ENCODE results near the gene DAP3.
"Not testable (repeated sequence)": the region's sequence is repeated elsewhere in the genome, so short reads cannot be mapped to it uniquely, and the experiment has no call there.

The DAP3 gene

DNA sequence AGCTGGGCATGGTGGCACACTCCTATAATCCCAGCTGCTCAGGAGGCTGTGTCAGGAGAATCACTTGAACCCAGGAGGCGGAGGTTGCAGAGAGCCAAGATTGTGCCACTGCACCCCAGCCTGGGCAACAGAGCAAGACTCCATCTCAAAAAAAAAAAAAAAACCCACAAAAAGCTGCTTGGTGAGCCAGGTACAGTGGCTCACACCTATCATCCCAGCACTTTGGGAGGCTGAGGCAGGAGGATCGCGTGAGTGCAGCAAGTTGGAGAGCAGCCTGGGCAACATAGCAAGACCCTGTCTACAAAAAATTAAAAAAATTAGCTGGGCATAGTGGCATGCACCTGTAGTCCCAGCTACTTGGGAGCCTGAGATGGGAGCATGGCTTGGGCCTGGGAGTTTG is 26.2 kb downstream of the DAP3 start:
- FAIRE-seq, result not testable (repeated sequence)

DNA sequence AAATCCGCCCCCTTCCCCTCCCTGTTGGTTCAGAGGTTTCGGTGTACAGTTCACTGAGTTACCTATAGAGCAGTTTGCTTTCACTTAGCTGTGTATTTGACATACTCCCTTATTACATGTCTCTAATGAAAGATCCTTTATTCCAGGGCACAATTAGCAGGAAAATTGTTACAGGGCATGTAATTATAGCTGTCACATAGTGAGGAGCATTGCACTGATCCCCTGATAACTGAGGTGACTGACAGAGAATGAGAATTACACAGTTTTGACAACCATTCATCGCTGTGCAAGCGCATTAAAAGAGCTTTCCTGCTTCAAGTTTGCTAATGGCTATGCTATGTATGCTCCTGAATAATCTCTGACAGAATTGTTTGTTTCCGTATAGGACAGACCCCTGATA is 26.9 kb downstream of the DAP3 start:
- no peak for FAIRE-seq
- DNase-seq (ENCODE audit: extremely low spot score, insufficient read length, low read depth), result no peak

More for the DNA sequence above, 26.2 kb downstream of the DAP3 start:
- DNase-seq (ENCODE audit: extremely low spot score, insufficient read length, low read depth), result not testable (repeated sequence)

DNA sequence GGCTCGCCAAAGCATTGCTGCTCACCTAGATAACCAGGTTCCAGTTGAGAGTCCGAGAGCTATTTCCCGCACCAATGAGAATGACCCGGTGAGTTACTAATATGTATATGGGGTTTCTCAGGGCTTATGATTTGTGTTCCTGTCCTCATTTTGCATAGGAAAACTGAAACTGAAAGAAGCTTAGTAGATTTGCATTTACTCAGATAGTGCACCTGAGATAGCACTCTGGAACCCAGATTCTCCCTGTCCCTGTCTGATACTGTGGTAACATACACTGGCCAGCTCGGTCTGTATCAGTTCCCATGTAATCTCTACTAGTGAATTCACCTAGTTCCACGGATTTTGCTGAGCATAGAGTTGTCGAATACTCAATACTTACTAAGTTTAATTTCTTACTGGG is 28.1 kb downstream of the DAP3 start:
- FAIRE-seq, result peak; percentile 80
- peak; percentile 23 for DNase-seq (ENCODE audit: extremely low spot score, insufficient read length, low read depth)

DNA sequence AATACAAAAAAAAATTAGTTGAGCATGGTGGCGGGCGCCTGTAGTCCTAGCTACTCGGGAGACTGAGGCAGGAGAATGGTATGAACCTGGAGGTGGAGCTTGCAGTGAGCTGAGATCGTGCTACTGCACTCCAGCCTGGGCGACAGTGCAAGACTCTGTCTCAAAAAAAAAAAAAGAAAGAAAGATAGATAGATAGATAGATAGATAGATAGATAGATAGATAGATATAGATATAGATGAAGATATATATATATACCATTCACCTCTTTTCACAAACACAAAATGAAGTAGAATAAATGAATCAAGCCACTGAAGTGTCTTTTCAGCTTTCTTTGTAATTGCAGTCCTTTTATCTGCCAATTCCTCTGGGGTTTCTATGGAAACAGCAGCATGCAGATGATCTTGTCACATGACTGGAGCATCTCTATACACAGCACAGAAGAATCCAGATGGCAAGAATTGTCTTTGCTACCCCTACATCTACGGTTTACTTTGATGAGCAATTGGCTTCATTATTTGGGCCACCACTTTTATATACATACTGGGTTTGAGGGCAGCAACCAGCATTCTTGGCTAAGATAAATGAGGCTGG is 29.7 kb downstream of the DAP3 start:
- not testable (repeated sequence) for FAIRE-seq; DNase-seq (ENCODE audit: extremely low spot score, insufficient read length, low read depth)

DNA sequence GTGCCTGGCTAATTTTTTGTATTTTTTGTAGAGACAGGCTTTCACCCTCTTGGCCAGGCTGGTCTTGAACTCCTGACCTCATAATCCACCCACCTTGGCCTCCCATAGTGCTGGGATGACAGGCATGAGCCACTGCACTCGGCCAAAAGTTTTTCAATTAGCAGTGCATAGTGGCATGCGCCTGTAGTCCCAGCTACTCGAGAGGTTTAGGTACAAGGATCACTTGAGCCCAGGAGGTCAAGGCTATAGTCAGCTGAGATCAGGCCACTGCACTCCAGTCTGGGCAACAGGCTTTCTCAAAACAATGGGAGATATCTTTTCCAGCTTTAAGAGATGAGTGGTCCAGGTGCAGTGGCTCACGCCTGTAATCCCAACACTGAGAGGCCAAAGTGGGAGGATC is 30.8 kb downstream of the DAP3 start:
- no peak for DNase-seq (ENCODE audit: extremely low spot score, insufficient read length, low read depth)
- no peak for FAIRE-seq

DNA sequence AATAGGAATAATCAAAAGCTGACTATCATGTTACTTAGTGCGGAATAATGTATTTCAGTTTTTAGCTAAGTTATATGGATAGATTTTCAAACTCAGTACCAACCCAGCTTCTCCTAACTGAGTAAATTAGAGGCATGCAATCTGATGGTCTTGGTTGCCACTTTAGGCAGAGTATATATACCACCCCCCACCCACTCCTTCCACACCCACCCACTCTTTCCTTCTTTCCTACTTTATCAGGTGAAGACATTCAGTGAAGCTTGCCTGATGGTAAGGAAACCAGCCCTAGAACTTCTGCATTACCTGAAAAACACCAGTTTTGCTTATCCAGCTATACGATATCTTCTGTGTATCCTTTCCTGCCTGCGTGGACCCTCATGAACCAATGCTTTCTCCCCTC is 36.3 kb downstream of the DAP3 start:
- no peak for DNase-seq (ENCODE audit: extremely low spot score, insufficient read length, low read depth)
- no peak for FAIRE-seq

DNA sequence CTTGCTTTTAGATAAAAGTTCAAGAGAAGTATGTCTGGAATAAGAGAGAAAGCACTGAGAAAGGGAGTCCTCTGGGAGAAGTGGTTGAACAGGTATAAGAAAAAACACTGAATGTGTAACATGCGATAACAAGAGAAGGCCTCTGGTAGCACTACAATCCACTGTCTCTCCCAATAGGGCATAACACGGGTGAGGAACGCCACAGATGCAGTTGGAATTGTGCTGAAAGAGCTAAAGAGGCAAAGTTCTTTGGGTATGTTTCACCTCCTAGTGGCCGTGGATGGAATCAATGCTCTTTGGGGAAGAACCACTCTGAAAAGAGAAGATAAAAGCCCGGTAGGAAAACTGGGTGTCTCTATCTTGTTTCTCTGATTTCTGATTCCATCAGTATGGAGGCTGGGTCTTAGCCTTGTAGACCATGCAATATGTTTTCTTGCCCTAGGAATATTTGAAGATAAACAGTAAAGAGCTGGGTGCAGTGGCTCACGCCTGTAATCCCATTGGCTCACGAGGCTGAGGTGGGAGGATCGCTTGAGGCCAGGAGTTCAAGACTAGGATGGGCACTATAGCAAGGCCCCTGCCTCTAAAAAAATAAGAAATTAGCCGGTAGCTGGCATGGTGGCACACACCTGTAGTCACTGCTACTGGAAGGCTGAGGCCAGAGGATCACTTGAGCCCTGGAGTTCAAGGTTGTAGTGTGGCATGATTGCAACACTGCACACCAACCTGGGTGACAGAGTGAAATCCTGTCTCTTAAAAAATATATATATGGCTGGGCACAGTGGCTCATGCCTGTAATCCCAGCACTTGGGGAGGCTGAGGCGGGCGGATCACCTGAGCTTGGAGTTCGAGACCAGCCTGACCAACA is 40.4 kb downstream of the DAP3 start:
- no peak for DNase-seq (ENCODE audit: extremely low spot score, insufficient read length, low read depth)
- peak; percentile 42 for FAIRE-seq

DNA sequence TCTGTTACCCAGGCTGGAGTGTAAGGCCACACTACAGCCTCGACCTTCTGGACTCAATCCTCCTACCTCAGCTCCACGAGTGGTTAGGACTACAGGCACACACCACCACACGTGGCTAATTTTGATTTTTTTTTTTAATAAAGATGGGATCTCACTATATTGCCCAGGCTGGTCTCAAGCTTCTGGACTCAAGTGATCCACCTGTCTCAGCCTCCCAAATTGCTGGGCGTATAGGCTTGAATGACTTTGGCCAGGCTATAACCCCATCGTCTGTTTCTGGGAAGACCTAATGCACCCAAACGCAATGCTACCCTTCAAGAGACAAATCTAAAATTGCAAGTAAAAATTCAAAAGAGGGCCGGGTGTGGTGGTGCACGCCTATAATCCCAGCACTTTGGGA is 52.1 kb downstream of the DAP3 start:
- DNase-seq (ENCODE audit: extremely low spot score, insufficient read length, low read depth) (no peak), FAIRE-seq (no peak)

DNA sequence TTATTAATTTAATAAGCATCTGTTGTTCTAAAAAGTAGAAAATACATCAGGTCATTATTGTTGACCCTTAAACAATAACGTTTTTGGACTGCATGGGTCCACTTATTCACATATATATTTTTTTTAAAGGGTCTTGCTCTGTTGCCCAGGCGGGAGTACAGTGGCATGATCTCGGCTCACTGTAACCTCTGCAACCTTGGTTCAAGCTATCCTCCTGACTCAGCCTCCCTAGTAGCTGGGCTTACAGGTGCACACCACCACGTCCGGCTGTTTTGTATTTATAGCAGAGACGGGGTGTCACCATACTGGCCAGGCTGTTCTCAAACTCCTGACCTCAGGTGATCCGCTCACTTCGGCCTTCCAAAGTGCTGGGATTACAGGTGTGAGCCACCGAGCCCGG is 53.0 kb downstream of the DAP3 start:
- FAIRE-seq (no peak), DNase-seq (ENCODE audit: extremely low spot score, insufficient read length, low read depth) (no peak)

DNA sequence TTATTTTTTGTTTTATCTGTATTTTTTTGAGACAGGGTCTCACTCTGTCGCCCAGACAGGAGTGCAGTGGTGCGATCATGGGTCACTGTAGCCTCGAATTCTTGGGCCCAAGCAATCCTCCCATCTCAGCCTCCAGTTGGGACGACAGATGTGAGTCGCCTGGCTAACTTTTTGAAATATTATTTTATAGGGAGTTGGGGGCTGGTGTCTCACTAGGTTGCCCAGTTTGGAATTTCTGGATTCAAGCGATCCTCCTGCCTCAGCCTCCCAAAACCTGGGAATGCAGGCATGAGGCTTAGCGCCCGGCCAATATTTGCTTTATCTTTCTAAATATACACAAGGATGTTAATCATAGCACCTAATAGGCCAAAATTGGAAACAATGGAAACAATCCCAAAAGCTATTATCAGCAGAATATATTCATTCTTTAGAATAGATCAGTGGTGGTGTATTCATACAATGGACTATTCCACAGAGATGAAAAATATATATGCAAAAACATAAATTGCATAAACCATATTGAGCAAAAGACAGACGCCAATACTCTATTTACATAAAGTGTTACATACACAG is 55.9 kb downstream of the DAP3 start:
- DNase-seq (ENCODE audit: extremely low spot score, insufficient read length, low read depth), result no peak
- FAIRE-seq, result no peak

DNA sequence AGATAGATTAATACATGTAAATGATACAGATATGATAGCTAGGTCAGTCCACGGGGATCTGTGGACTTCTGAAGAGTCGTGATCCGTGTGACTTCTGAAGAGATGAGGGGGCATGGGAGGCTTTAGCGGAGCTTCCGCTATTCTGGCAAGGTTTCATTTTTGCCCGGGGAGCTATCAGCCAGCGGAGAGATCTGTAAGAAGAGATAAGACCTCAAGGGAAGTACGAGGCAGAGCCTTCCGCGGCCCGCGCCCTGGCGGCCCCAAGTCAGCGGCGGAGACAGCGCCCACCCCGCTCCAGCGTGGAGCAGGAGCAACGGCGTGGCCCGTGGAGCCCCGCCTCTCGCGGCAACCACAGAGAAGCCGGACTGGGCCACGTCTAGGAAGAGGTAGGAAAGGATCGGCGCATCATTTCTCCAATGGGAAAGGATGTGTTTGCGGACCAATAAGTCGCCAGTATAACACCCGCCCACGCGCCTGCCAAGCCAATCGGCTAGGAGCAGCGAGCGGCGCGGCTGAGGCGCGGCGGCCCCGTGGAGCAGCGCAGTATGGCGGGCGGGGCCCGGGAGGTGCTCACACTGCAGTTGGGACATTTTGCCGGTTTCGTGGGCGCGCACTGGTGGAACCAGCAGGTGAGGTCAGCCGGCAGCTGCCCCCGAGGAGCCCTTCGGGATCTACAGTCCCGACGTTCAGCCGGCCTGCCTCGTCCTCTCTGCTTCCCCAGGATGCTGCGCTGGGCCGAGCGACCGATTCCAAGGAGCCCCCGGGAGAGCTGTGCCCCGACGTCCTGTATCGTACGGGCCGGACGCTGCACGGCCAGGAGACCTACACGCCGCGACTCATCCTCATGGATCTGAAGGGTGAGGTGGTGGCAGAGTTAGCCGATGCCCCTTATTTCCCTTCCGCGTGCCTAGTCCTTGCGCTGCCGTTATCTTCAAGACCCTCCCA is 56.7 kb downstream of the DAP3 start:
- FAIRE-seq (peak; percentile 99), DNase-seq (ENCODE audit: extremely low spot score, insufficient read length, low read depth) (peak; percentile 54)

DNA sequence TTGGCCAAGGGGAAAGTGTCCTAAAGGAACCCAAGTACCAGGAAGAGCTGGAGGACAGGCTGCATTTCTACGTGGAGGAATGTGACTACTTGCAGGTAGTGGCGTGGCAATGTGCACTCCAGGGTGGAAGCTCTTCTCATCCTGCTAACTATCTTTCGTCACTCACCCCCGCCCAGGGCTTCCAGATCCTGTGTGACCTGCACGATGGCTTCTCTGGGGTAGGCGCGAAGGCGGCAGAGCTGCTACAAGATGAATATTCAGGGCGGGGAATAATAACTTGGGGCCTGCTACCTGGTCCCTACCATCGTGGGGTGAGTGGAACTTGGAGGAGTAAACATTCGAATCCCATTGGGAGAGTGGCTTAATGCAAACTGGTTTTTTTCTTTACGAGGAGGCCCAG is 58.7 kb downstream of the DAP3 start:
- DNase-seq (ENCODE audit: extremely low spot score, insufficient read length, low read depth); FAIRE-seq: not testable (repeated sequence)

DNA sequence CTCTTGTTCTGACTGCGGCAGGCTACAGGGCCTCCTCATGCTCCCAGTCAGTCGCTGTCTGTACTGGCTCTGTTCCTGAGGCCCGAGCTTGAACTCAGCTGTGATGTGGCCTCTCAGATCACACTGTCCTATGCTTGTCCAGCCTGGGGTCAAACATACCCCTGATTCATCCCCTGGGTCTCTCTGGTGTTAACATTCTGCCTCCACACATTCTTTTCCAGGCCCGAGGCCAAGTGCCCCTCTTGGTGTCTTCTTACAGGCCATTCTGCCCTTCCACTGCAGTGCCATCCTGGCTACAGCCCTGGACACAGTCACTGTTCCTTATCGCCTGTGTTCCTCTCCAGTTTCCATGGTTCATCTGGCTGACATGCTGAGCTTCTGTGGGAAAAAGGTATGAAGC is 59.2 kb downstream of the DAP3 start:
- not testable (repeated sequence) for DNase-seq (ENCODE audit: extremely low spot score, insufficient read length, low read depth); FAIRE-seq

DNA sequence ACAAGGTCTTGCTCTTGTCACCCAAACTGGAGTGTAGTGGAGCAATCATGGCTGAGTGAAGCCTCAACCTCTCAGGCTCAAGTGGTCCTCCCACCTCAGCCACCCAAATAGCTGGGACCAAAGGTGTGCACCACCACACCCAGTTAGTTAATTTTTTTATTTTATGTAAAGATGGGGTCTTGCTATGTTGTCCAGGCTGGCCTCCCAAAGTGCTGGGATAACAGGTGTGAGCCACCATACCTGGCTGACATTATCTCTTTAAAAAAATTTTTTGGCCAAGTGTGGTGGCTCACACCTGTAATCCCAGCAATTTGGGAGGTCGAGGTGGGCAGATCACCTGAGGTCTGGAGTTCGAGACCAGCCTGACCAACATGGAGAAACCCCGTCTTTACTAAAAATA is 70.1 kb downstream of the DAP3 start:
- not testable (repeated sequence) for DNase-seq (ENCODE audit: extremely low spot score, insufficient read length, low read depth); FAIRE-seq

DNA sequence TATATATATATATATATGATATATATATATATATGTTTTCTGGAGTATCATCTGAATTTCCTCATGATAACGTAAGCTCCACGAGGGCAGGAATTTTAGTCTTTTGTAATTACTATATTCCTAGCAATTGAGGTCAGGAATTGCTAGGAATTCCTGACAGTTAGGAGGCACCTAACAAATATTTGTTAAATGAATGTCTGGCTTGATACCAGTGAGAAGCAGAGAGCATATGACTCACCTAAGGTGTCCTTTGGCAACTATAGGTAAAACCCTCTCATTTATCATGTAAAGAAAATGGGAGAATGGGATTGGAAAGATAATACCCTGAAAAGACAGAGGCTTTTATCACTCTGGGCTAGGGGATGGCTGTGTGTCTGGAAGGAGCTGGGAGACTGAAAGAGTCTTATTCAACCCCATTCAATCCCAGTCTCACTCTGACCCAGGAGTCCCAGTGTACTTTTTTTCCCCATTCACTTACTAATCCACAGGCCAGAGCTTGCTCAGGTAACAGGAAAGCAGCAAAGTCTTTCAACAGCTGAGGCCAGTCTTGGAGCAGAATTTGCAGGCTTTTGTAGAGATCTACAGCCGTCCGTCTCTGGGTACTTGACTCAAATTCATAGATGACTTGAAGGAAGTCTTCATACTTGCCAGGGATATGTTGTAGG is 71.2 kb downstream of the DAP3 start:
- DNase-seq (ENCODE audit: extremely low spot score, insufficient read length, low read depth) (no peak), FAIRE-seq (no peak)

DNA sequence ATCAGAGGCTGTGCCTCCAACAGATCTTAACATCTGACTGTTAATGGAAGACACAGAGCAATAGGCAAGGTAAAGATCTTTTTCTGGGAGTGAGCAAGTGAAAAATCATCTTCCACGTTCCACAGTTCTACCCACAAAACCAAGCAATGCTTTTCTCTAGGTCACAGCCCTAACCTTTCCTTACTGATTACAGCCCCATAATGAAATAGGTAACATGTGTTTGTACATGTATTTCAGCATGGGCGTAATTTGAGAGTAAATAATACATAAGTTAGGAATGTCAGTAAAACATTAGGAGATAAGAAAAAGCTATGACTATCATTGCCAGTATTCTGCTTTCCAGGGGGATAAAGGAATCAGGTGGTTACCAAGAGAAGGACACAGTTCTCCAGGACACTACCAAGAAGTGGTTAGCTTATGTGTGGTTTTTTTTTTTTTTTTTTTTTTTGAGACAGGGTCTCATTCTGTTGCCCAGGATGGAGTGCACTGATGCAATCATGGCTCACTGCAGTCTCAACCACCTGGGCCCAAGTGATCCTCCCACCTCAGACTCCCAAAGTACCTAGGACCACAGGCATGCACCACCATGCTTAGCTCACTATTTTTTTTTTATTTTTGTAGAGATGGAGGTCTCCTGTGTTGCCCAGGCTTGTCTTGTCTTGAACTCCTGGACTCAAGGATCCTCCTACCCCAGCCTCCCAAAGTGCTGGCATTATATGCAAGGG is 72.0 kb downstream of the DAP3 start:
- FAIRE-seq (no peak), DNase-seq (ENCODE audit: extremely low spot score, insufficient read length, low read depth) (no peak)

DNA sequence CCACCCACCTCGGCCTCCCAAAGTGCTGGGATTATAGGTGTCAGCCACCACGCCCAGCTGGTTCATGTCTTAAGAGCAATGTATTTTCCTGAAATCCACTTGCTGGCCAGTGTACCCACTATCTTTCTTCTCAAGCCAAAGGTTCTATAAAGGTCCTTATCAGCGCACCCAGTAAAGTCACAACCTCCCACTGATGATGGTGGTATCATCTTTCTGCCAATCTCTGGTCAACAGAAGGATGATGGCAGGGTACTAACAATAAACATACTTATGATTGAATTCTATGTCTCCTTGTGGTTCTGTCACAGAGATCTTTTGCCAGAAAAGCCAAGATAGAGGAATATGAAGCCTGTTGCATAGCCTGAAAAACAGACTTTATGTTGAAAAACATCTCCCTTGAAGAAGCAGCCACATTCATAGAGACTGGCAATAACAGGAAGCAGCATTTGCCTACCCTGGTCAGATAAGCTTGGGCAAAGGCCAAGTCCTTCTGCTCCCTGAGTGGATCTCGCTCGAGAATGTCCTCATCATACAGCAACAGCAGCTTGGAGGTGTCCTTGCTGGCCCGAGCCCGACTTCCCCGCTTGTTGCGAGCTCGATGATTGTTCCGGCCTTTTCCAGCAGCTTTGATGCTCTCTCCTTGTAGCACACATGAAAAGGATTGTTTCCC is 73.0 kb downstream of the DAP3 start:
- DNase-seq (ENCODE audit: extremely low spot score, insufficient read length, low read depth), result no peak
- no peak for FAIRE-seq

DNA sequence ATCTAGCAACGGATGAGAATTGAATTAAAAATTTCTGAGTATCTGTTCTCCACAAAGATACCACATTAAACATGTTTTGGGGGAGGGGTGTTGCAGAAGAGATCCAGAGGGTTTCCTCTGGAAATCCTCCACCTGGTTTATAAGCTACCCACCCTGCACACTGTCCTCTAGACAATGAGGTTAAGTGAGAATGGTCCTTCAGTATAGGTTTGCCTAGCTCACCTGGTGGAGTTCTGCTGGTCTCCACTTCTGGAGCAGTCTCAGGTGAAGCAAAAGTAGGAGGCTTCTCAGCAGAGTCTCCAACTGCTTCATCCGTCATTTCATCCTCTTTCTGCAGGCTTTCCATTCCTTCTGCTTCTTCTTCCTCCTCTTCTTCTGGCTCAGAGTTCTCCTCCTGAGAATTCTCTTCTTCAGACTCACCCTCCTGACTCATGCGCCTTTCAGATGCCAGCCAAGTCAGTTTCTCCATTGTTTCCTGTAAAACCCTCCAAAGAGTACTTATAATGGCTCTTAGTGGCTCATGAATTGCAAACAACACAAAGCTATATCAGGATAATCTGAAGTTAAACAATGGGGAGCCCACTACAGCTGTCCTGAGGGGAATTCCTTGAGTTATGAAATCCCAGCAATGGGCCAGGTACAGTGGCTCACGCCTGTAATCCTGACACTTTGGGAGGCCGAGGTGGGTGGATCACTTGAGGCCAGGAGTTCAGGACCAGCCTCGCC is 74.4 kb downstream of the DAP3 start:
- not testable (repeated sequence) for FAIRE-seq

More for the DNA sequence above, 74.4 kb downstream of the DAP3 start:
- not testable (repeated sequence) for DNase-seq (ENCODE audit: extremely low spot score, insufficient read length, low read depth)

Data from GM18507 (cell line).